ENCODE measurements around the gene GRIK5.

DNA sequence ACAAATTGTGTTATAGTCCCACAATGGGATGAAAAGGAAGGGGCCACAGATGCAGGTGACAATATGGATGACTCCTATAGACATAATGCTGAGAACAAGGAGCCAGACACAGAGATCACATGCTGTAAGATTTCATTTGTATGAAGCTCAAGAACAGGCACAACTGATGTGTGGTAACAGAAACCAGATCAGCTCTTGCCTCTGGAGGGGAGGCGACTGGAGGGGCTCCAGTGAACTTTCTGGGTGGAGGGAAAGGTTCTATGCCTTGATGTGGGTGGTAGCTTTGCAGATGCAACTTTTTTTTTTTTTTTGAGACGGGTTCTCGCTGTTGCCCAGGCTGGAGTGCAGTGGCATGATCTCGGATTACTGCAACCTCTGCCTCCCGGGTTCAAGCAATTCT lies 104.9 kb downstream of the GRIK5 start:
- TF ChIP-seq, protein P1, sequence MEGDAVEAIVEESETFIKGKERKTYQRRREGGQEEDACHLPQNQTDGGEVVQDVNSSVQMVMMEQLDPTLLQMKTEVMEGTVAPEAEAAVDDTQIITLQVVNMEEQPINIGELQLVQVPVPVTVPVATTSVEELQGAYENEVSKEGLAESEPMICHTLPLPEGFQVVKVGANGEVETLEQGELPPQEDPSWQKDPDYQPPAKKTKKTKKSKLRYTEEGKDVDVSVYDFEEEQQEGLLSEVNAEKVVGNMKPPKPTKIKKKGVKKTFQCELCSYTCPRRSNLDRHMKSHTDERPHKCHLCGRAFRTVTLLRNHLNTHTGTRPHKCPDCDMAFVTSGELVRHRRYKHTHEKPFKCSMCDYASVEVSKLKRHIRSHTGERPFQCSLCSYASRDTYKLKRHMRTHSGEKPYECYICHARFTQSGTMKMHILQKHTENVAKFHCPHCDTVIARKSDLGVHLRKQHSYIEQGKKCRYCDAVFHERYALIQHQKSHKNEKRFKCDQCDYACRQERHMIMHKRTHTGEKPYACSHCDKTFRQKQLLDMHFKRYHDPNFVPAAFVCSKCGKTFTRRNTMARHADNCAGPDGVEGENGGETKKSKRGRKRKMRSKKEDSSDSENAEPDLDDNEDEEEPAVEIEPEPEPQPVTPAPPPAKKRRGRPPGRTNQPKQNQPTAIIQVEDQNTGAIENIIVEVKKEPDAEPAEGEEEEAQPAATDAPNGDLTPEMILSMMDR (IDR thresholded peaks at IDR 0.05; ENCODE audit: low read depth, low read length, poor library complexity, severe bottlenecking): no peak
- no peak for TF ChIP-seq EZH2phosphoT487 (IDR thresholded peaks at IDR 0.05; ENCODE audit: borderline replicate concordance, low read length)

Data from DOHH2 (cell line).